Tibial nerve (tissue), 3 donors: ENCODE results near the gene BEST3.

Experiments
- CTCF ChIP-seq, 5 experiments: fragments of 200-600 bp in 3 of 5; fragments of 450-650 bp in 2 of 5; sonication (generic) in 3 of 5; IDR thresholded peaks; one replicate each; pipeline ENCODE4 v1.5.1; 2016 to 2019; ENCODE audit warnings: antibody characterized with exemption in 5 of 5, mild to moderate bottlenecking in 3 of 5, moderate library complexity in 2 of 5
- POLR2A ChIP-seq, 2 donors: fragments of 450-650 bp; IDR thresholded peaks; one replicate each; pipeline ENCODE4 v1.6.1; 2017; ENCODE audit warnings: antibody characterized with exemption in 2 of 2, mild to moderate bottlenecking in 2 of 2, moderate library complexity in 2 of 2

- TF ChIP-seq CTCF (IDR thresholded peaks at IDR 0.05) (no peak), POLR2A (IDR thresholded peaks at IDR 0.05) (no peak)
These were observed 89.0 kb downstream of the BEST3 start for GRCh38 chr12:69610126-69610525.
